Measurements from ENCODE around the gene RNF112.

DNA sequence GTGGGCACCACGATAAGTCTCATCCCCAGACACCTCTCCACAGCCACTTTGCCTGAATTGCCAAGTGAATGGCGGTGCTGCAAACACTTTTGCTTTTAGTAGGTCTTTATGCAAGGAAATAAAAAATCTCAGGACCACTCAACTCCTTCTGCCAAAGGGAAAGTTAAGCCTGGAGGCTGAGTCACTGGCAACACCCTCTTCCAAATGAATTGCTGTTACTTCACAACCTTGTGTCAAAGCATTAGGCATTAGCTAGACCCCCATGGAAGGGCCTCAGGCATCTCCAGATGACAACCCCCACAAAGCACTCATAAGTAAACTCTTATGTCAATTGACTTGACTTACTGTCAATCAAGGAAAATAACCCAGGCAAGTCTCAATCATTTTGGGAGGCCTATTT is 43.0 kb downstream of the RNF112 start:
- no peak for TF ChIP-seq EZH2 (IDR thresholded peaks at IDR 0.05; ENCODE audit: borderline replicate concordance, low read depth, low read length, poor library complexity, severe bottlenecking)
- TF ChIP-seq, protein P1, sequence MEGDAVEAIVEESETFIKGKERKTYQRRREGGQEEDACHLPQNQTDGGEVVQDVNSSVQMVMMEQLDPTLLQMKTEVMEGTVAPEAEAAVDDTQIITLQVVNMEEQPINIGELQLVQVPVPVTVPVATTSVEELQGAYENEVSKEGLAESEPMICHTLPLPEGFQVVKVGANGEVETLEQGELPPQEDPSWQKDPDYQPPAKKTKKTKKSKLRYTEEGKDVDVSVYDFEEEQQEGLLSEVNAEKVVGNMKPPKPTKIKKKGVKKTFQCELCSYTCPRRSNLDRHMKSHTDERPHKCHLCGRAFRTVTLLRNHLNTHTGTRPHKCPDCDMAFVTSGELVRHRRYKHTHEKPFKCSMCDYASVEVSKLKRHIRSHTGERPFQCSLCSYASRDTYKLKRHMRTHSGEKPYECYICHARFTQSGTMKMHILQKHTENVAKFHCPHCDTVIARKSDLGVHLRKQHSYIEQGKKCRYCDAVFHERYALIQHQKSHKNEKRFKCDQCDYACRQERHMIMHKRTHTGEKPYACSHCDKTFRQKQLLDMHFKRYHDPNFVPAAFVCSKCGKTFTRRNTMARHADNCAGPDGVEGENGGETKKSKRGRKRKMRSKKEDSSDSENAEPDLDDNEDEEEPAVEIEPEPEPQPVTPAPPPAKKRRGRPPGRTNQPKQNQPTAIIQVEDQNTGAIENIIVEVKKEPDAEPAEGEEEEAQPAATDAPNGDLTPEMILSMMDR (conservative IDR thresholded peaks at IDR 0.05; ENCODE audit: low read depth, low read length), result no peak

All from A673 (cell line).